ENCODE data around the gene HSD17B3.

Gene HSD17B3

DNA sequence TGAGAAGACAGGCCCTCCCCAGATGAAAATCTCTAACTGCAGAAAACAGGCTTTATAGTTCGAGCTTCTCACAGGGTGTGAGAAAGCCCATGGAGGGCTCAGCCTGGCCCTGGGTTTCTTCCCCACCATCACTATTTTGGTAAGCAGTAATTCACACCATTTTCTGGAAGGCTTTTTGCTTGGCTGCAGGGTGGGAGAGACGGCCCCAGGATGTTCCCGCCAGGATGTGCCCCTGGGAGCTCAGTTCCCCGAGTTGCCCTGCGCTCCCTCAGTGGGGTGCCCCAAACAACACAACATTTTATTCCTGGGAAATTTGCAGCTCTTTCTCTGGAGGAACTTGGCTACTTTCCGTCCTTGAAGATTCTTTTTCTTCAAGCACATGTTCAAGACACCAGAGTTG lies 100.8 kb downstream of the HSD17B3 start:
- Histone ChIP-seq H3K4me2 (ENCODE audit: low read length) (no peak overlapping the region), H3K27me3 (ENCODE audit: low read depth, low read length) (no peaks in the 10 kb centered on the region)

DNA sequence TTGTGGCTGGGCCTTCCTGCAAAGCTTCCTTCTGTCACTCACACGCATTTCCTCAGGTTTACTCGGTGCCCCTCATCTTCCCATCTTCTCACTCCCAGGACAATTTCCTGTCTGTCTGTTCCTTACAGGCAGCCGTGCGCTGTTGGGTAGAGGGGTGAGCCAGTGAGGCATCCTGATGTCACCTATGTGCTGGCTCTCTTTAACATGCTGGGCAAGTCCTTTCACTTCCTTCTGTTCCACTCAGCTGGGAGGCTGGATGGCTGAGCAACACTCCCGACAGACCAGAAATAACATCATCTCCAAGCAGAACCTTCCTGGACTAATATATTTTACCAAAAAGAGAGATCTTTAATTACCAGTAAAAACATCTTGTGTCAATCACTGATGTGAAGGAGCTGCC lies 103.0 kb downstream of the HSD17B3 start:
- Histone ChIP-seq H3K4me1 (ENCODE audit: low read length) (no peaks in the 10 kb centered on the region), H3K36me3 (replicated peaks; ENCODE audit: low read depth, low read length) (no peaks in the 10 kb centered on the region), H3K4me2 (ENCODE audit: low read length) (no peak overlapping the region), H3K79me2 (ENCODE audit: low read length) (no peaks in the 10 kb centered on the region), H2AFZ (ENCODE audit: low read depth, low read length) (no peak overlapping the region), H3K27me3 (ENCODE audit: low read depth, low read length) (no peaks in the 10 kb centered on the region), H3K27ac (ENCODE audit: low read length) (no peak overlapping the region), H3K4me3 (ENCODE audit: low read length) (no peak overlapping the region), H3K9me3 (ENCODE audit: insufficient read depth, low read length) (no peaks in the 10 kb centered on the region), H4K20me1 (ENCODE audit: insufficient read depth, low read length) (no peaks in the 10 kb centered on the region), H3K9ac (ENCODE audit: low read length) (no peak overlapping the region)
- TF ChIP-seq, protein P1, sequence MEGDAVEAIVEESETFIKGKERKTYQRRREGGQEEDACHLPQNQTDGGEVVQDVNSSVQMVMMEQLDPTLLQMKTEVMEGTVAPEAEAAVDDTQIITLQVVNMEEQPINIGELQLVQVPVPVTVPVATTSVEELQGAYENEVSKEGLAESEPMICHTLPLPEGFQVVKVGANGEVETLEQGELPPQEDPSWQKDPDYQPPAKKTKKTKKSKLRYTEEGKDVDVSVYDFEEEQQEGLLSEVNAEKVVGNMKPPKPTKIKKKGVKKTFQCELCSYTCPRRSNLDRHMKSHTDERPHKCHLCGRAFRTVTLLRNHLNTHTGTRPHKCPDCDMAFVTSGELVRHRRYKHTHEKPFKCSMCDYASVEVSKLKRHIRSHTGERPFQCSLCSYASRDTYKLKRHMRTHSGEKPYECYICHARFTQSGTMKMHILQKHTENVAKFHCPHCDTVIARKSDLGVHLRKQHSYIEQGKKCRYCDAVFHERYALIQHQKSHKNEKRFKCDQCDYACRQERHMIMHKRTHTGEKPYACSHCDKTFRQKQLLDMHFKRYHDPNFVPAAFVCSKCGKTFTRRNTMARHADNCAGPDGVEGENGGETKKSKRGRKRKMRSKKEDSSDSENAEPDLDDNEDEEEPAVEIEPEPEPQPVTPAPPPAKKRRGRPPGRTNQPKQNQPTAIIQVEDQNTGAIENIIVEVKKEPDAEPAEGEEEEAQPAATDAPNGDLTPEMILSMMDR (IDR thresholded peaks at IDR 0.05; ENCODE audit: low read depth, low read length), result no peak
- TF ChIP-seq EZH2phosphoT487 (IDR thresholded peaks at IDR 0.05; ENCODE audit: low read depth), result no peak

More for the DNA sequence above, 100.8 kb downstream of the HSD17B3 start:
- H3K27ac ChIP-seq (ENCODE audit: low read length), result no peak overlapping the region
- H3K36me3 ChIP-seq (replicated peaks; ENCODE audit: low read depth, low read length), result no peaks in the 10 kb centered on the region
- H4K20me1 ChIP-seq (ENCODE audit: insufficient read depth, low read length), result no peaks in the 10 kb centered on the region
- H3K4me1 ChIP-seq (ENCODE audit: low read length), result no peaks in the 10 kb centered on the region
- no peaks in the 10 kb centered on the region for H3K9me3 ChIP-seq (ENCODE audit: insufficient read depth, low read length)
- no peak overlapping the region for H3K9ac ChIP-seq (ENCODE audit: low read length)
- no peak overlapping the region for H2AFZ ChIP-seq (ENCODE audit: low read depth, low read length)
- no peaks in the 10 kb centered on the region for H3K79me2 ChIP-seq (ENCODE audit: low read length)
- no peak overlapping the region for H3K4me3 ChIP-seq (ENCODE audit: low read length)
- TF ChIP-seq EZH2phosphoT487 (IDR thresholded peaks at IDR 0.05; ENCODE audit: low read depth), result no peak
- TF ChIP-seq, protein P1 (IDR thresholded peaks at IDR 0.05; ENCODE audit: low read depth, low read length), result no peak

GRCh38 chr9:96195541-96195940 lies 106.4 kb downstream of the HSD17B3 start:
- TF ChIP-seq, protein P1 (IDR thresholded peaks at IDR 0.05; ENCODE audit: low read depth, low read length), result no peak
- no peak for TF ChIP-seq EZH2phosphoT487 (IDR thresholded peaks at IDR 0.05; ENCODE audit: low read depth)
- Histone ChIP-seq H2AFZ (ENCODE audit: low read depth, low read length) (no peak overlapping the region), H3K79me2 (ENCODE audit: low read length) (no peaks in the 10 kb centered on the region), H3K4me3 (ENCODE audit: low read length) (no peak overlapping the region), H4K20me1 (ENCODE audit: insufficient read depth, low read length) (no peaks in the 10 kb centered on the region), H3K9ac (ENCODE audit: low read length) (no peak overlapping the region), H3K9me3 (ENCODE audit: insufficient read depth, low read length) (peaks cover under 1% of the 10 kb centered on the region; the same call in 1 of the 2 replicates), H3K4me1 (ENCODE audit: low read length) (no peaks in the 10 kb centered on the region), H3K27ac (ENCODE audit: low read length) (no peak overlapping the region), H3K27me3 (ENCODE audit: low read depth, low read length) (no peaks in the 10 kb centered on the region; the same call in 1 of the 2 replicates), H3K36me3 (replicated peaks; ENCODE audit: low read depth, low read length) (no peaks in the 10 kb centered on the region), H3K4me2 (ENCODE audit: low read length) (no peak overlapping the region)

GRCh38 chr9:96193236-96193755 lies 108.7 kb downstream of the HSD17B3 start:
- Histone ChIP-seq H3K4me2 (ENCODE audit: low read length) (no peak overlapping the region), H4K20me1 (ENCODE audit: insufficient read depth, low read length) (no peaks in the 10 kb centered on the region), H3K36me3 (replicated peaks; ENCODE audit: low read depth, low read length) (no peaks in the 10 kb centered on the region), H3K4me1 (ENCODE audit: low read length) (no peaks in the 10 kb centered on the region), H3K9me3 (ENCODE audit: insufficient read depth, low read length) (peaks cover 7% of the 10 kb centered on the region; the same call in 1 of the 2 replicates), H3K27me3 (ENCODE audit: low read depth, low read length) (no peaks in the 10 kb centered on the region; the same call in 1 of the 2 replicates), H3K9ac (ENCODE audit: low read length) (no peak overlapping the region), H2AFZ (ENCODE audit: low read depth, low read length) (no peak overlapping the region), H3K27ac (ENCODE audit: low read length) (no peak overlapping the region), H3K4me3 (ENCODE audit: low read length) (no peak overlapping the region), H3K79me2 (ENCODE audit: low read length) (no peaks in the 10 kb centered on the region)
- TF ChIP-seq, protein P1 (IDR thresholded peaks at IDR 0.05; ENCODE audit: low read depth, low read length), result no peak
- no peak for TF ChIP-seq EZH2phosphoT487 (IDR thresholded peaks at IDR 0.05; ENCODE audit: low read depth)

All from OCI-LY3 (cell line).